HG03025 (cell line): ENCODE results near the gene GZMM.
A peak's percentile ranks its signal among the peaks of the same experiment; 100 is the strongest.

Experiments used
- ATAC-seq: cut with Tn5 transposase; IDR thresholded peaks from one replicate; pipeline ENCODE4 v1.9.1; 2021; ENCODE audit warnings: mild to moderate bottlenecking, moderate library complexity; ENCODE audit not compliant: unreplicated experiment, low FRiP score

GZMM gene

DNA sequence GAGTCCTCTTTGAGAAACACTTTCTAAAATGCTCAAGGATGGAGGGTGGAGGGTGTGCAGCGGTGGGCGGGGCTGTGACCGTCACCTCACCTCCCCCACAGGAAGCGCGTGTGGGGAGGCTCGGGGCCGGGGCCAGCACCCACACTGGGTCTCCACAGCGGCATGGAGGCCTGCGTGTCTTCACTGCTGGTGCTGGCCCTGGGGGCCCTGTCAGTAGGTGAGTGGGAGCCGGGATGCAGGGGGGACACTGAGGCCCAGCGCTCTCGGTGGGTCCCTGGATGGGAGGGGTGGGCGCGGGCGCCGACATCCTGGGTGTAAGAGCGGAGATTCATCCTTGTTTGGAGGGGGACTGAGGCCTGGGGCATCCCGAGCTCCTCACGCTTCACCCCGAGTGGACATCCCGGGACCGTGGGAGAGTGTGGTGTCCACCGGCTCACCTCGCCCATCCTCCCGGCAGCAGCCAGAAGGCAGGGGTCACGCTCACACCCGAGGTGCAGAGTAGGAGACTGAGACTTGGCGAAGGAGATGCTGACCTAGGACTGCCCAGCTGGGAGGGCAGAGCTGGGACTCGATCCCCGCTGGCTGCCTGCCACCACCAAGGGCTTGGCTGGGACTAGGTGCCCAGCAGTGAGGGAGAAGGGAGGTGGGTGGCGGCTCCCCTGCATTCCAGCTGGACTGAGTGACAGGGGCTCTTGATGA lies at the start of gene GZMM:
TSS of gene GZMM (plus strand) at position 144 of the 699 bp plus-strand sequence. CDS start at position 163, 19 bp downstream.
- ATAC-seq, result no peak

DNA sequence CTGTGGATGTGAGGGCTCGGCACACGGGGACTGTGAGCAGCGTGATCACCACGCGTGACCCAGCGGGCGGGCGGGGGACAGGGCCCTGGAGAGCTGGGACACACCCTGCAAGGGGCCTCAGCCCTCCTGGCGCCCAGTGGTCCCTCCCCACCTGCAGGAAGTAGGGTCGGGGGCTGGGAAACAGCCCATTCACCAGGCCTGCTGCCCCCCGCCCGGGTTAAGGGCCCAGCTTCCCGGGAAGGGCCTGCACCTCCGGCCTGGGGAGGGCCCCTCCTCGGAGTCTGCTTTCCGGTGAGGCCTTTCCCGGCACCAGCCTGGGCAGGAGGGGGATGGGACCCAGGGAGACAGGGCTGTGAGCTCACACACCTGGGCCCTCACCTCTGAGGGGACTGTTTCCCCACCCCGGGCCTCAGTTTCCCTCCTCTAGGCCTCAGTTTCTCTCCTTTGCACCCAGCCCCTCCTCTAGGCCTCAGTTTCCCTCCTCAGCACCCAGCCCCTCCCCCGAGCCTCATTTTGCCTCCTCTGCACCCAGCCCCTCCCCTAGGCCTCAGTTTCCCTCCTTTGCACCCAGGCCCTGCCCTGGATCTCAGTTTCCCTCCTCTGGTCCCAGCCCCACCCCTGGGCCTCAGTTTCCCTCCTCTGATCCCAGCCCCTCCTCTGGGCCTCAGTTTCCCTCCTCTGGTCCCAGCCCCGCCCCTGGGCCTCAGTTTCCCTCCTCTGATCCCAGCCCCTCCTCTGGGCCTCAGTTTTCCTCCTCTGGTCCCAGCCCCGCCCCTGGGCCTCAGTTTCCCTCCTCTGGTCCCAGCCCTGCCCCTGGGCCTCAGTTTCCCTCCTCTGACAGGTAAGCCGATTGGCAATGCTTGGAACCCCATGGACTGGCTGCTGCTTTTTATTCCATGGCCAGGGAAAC lies 49.4 kb upstream of the GZMM start:
- no peak for ATAC-seq

GRCh38 chr19:495081-495401 lies 48.8 kb upstream of the GZMM start:
- ATAC-seq, result no peak

DNA sequence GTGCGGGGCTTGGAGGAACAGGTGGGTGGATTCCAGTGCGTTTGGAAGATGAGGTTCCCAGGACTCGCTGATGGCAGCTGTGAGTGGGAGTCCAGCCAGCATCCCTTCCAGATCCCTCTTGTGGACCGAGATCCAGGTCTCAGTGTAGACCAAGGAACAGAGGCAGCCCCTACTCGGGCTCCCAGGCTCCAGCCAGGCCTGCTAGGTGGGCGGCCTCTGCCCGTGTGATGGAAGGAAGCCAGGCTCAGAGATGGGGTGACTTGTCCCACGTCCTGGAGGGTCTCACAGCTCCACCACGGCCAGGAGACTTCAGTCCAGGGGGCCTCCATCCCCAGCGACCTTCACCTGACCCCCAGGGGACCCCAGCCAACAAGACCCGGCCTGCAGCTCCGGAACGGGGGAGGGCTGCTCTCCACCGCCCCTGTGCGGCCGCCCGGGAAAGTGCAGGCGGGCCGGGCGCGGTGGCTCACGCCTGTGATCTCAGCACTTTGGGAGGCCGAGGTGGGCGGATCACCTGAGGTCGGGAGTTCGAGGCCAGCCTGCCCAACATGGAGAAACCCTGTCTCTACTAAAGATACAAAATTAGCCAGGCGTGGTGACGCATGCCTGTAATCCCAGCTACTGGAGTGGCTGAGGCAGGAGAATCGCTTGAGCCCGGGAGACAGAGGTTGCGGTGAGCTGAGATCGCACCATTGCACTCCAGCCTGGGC lies 48.3 kb upstream of the GZMM start:
- no peak for ATAC-seq

- ATAC-seq, result no peak
These were observed 47.7 kb upstream of the GZMM start, which contains the start of gene MADCAM1 for GRCh38 chr19:496112-496665. Gene MADCAM1, plus strand, starts transcription at chr19:496486. Its CDS starts 14 bp downstream, at chr19:496500.

- no peak for ATAC-seq
These were observed 46.9 kb upstream of the GZMM start for GRCh38 chr19:496986-497385.

DNA sequence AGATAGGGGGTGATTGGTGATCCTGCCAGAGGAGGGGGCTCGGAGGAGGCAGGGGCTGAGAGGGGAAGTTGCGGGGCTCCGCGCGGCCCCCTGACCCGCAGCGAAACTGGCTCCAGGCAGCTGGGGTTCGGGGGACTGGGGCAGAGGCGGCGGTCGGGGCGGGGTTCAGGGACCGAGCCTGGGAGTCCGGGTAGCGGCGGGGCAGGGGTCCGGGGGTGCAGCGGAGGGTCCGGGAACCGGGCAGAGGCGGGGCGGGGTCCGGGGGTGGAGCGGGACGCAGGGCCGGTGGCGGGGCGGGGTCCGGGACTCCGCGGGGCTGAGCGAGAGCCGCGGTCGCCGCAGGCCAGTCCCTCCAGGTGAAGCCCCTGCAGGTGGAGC lies 46.4 kb upstream of the GZMM start:
- no peak for ATAC-seq

DNA sequence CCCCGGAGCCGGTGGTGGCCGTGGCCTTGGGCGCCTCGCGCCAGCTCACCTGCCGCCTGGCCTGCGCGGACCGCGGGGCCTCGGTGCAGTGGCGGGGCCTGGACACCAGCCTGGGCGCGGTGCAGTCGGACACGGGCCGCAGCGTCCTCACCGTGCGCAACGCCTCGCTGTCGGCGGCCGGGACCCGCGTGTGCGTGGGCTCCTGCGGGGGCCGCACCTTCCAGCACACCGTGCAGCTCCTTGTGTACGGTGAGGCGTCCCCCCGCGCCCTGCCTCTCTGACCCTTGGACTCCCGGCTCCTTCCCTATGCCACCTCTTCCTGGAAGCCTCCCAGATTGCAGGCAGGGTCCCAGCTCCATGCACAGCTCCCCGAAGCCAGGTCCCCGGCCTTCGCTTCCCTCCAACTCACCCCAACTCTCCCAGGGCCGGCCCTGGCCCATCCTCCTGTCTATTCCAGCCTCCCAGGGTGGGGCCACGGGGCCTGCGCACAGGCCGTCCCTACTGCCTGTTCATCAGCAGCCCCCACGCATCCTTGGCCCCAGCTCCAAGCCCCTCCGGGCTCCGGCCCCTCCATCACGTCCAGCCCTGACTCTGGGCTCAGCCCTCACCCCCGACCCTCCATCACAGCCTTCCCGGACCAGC lies 45.9 kb upstream of the GZMM start:
- ATAC-seq, result no peak

GRCh38 chr19:498511-498891 lies 45.4 kb upstream of the GZMM start:
- no peak for ATAC-seq

DNA sequence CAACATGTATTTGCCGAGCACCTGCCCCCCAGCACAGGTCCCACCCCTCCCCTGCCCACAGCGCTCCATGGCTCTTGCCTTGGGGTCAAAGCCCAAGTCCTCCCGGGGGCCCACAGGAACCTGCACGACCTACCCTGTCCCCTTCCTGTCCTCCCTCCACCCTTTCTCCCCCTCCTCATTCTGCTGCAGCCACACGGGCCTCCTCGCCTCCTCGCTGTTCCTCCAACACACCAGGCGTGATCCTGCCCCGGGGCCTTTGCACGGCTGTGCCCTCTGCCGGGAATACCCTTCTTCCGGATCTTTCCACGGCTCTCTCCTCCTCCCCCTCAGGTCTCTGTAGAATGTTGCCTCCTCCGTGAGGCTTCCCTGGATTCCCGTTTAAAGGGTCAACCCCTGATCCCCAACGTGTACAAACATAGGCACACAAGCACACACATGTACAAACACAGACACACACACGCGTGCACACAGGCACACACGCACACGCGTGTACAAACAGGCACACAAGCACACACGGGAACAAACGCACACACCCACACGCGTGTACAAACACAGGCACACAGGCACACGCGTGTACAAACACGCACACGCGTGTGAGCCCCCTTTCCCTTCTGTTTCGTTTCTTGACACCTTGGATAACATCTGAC lies 44.8 kb upstream of the GZMM start:
- no peak for ATAC-seq

GRCh38 chr19:501646-502045 lies 42.2 kb upstream of the GZMM start:
- ATAC-seq, result no peak

GRCh38 chr19:504616-505015 lies 39.2 kb upstream of the GZMM start:
- no peak for ATAC-seq

DNA sequence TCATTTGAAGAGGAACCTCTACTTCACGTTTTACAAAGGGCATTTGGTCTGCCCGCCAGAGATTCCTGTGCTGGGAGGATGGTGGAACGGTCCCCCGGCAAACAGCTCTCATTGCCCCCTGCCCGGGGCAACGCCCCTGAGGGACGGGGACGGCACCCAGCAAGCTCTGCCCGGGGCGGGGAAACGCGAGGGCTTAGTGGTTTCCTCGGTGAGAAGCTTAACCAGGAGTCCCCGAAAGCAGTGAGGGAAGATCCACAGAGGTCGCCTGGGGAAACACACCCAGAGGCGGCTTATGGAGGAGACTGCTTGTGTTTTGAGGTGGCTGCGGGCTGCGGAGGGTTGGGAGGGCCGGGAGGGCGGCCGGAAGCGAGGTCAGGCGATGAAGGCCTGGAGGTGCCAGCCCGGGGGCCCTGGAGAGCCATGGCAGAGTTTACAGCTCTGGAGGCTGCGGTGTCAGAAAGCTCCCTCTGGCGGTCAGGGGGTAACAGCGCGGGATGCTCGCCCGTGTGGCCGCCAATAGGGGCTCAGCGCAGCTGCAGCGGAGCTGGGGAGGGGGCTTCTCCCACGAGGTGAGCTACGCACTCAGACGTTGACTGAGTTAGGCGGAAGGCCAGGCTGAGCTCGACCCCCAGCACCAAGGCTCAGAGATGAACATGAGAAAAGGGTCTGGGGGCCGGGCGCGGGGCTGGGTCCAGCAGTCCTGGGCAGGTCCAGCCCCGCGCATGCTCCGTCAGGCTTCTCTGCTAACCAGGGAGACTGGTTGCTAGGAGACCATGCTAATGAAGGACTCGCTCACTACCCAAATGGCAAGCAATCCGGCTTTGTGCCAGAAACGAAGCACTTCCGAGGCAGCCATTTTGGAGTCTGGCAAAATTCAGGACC lies 37.2 kb upstream of the GZMM start:
- peak; percentile 66 for ATAC-seq

DNA sequence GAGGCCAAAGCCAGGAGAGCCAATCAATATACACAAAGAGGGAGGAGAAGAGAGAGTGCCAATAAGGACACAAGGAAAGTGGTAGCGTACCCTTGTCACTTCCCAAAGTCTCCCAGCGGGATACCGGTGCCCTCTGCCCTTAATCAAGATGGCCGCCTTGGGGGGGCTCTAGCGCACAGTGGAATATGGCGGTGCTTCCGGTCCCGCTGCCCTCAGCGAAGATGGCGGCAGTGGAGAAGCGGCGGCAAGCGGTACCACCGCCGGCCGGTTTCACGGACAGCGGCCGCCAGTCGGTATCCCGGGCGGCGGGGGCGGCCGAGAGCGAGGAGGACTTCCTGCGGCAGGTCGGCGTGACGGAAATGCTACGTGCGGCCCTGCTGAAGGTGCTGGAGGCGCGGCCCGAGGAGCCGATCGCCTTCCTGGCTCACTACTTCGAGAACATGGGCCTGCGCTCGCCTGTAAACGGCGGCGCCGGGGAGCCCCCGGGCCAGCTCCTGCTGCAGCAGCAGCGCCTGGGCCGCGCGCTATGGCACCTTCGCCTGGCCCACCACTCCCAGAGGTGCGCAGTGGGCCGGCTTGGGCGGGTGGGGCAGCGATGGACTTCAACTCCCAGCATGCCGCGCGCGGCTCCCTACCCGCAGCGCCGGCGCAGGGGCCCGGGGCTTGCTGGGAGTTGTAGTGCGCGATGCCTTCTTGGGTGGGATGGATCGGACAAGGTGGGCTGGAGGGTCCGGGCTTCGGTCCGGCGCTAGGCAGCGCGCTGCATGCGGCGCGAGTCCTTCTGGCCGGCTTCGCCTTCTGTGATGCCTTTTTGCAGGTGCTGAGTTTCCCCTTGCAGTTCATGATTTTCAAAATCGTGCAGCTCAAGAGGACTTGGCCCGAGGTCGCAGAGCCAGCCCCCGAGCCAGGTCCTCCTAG lies 36.3 kb upstream of the GZMM start, which contains the start of gene TPGS1:
TSS of gene TPGS1 (plus strand) at position 212 of the 918 bp plus-strand sequence. CDS start at position 222, 10 bp downstream.
- peak; percentile 55 for ATAC-seq

DNA sequence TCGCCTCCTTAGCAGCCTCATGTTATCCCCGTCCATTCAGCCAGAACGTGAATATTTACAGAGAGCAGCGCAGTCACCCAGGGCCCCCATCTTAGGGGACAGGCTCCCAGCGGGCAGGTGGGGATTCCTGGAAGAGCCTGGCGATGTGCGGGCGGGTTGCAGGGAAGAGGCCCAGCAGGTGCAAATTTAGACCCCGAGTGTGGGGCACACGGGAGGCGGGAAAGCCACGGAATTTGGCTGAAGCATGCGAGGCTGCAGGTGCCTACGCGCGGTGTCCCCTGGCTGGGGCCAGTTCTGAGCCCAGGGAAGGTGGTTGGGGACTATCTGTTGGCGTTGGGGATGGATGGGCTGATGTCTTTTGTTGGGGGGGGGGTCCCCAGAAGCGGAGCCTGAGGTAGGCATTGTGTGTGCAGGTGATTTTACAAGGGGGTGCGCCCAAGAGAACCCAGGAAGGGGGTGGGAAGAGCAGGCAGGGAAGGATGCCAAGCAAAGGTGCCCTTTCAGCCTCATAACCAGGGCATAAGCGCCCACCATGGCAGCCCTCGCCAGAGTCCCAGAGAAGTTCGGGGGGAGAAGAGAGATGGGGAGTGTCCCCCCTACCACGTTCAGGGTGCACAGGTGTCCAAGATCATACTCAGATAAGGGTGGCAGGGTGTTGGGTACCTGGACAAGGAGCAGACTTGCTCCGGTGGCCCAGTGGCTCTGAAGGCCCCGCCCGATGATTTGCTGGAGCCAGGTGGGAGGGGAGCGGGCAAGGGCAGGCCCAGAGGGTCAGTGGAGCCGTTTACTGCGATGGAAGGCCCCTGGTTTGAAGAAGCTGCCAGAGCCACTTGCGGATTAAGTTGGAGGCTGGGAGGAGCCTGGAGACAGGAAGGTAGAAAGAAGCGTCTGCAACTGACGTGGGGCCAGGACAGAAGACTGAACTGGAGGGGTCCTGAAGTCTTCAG lies 35.4 kb upstream of the GZMM start:
- no peak for ATAC-seq

- ATAC-seq, result no peak
These were observed 33.2 kb upstream of the GZMM start for GRCh38 chr19:510606-511100.
